Transverse colon (tissue), 4 donors: ENCODE data around the gene UTP14A. TPM values are rescaled to one million over a fixed set of nuclear protein-coding genes. Genes with fewer than 3 reads are reported as not detected.

Experiments
- DNase-seq: peaks from one replicate; pipeline ENCODE4 v3.0.0-alpha.2; 2019
- H3K27ac ChIP-seq, 4 donors: fragments of 200-600 bp; sonication (generic); 2 replicates each; pipeline ENCODE4 v1.5.1; 2016 to 2018; ENCODE audit warnings: inconsistent platforms in 4 of 4
- H3K27me3 ChIP-seq: fragments of 200-600 bp; sonication (generic); 2 replicates; pipeline ENCODE4 v1.5.1; 2017; ENCODE audit warnings: inconsistent platforms
- H3K36me3 ChIP-seq, 4 donors: fragments of 200-600 bp; sonication (generic); 2 replicates each; pipeline ENCODE4 v1.5.1; 2017 to 2019; ENCODE audit warnings: inconsistent platforms in 4 of 4
- H3K4me1 ChIP-seq, 4 donors: fragments of 200-600 bp; sonication (generic); 2 replicates each; pipeline ENCODE4 v1.5.1; 2017 to 2020; ENCODE audit warnings: inconsistent platforms in 4 of 4
- H3K4me3 ChIP-seq, 4 donors: fragments of 200-600 bp; sonication (generic); 1 replicate in 1 of 4; 2 replicates in 3 of 4; pipeline versions ENCODE4 v1.5.1 to v1.6.1; 2017 to 2019; ENCODE audit warnings: inconsistent platforms in 4 of 4
- H3K9me3 ChIP-seq, 2 donors: fragments of 200-600 bp; sonication (generic); 2 replicates each; pipeline ENCODE4 v1.5.1; 2017 to 2019; ENCODE audit warnings: inconsistent platforms in 2 of 2
- EP300 ChIP-seq: sonication (generic); formaldehyde crosslinking; IDR thresholded peaks from one replicate; pipeline ENCODE4 v1.6.1; 2017; ENCODE audit warnings: antibody characterized with exemption, low read depth
- POLR2A ChIP-seq: fragments of 450-650 bp; IDR thresholded peaks from one replicate; pipeline ENCODE4 v1.6.1; 2016; ENCODE audit warnings: antibody characterized with exemption, mild to moderate bottlenecking, moderate library complexity
- POLR2AphosphoS5 ChIP-seq, 3 donors: sonication (generic); formaldehyde crosslinking; IDR thresholded peaks; one replicate each; pipeline ENCODE4 v1.6.1; 2016; ENCODE audit warnings: antibody characterized with exemption in 3 of 3
- WGBS, 2 donors: methylation state at CpG; one replicate each; pipeline ENCODE4 v1.1.5; 2018; ENCODE audit warnings: low coverage in 1 of 2; 5-methylcytosine and 5-hydroxymethylcytosine counted together
- in situ Hi-C, 4 donors: fragments of 200-750 bp; cut with MboI; loops; one replicate each; pipeline versions ENCODE4 v1.15.0 to v1.15.1; 2017; ENCODE audit warnings: low sequenced_read_pairs in 3 of 4, low pct_ligation_motif_present in 1 of 4, low pct_unique_long_range_greater_than_20kb in 1 of 4
- intact Hi-C: fragments of 100-400 bp; cut with DNase I; formaldehyde crosslinking; loops from one replicate; pipeline ENCODE4 v1.15.1; 2023; ENCODE audit warnings: low total_unique reads
- total RNA-seq, 4 donors: library from RNA; depleted of rRNA; stranded (reverse); fragments of >200 nt; gene quantifications; one replicate each; pipeline ENCODE4 v1.1.0, GENCODE V29; 2016
- TF ChIP-seq, protein P1 (sequence below), 5 experiments: fragments of 200-600 bp in 3 of 5; fragments of 450-650 bp in 2 of 5; sonication (generic) in 3 of 5; IDR thresholded peaks; 1 replicate in 2 of 5; 2 replicates in 3 of 5; pipeline ENCODE4 v1.5.1; 2016 to 2017; ENCODE audit warnings: antibody characterized with exemption in 5 of 5, inconsistent platforms in 3 of 5, mild to moderate bottlenecking in 2 of 5, moderate library complexity in 1 of 5

Gene UTP14A
- total RNA-seq, 4 donors from 2014 or later: 7.2 to 14.7 (median 11.4) TPM

DNA sequence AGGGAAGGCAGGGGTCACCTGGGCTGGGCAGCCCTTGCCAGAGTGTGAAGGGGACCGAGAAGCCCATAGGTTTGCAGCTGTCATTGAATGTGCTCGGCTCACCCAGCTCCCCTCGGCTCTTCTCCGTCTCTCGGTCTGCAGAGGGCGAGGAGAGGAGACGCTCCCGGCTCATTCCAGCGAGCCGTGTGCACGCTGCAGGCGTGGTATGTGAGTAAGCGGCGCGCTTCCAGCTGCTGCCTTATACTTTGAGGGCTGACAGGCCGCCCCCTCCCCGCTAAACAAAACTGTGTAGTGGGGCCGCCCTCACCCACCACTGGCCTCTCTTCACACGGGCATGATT, 53.5 kb downstream of the UTP14A start:
- WGBS, 2 donors: 39% methylated on average over 19 of the region's 19 CpGs; no CpG with 5 or more reads in 1 of the 2 donors
- no peak overlapping the region for H3K27ac ChIP-seq
- TF ChIP-seq POLR2A: no peak
- TF ChIP-seq POLR2AphosphoS5 (IDR thresholded peaks at IDR 0.05): no peak
- TF ChIP-seq, protein P1, sequence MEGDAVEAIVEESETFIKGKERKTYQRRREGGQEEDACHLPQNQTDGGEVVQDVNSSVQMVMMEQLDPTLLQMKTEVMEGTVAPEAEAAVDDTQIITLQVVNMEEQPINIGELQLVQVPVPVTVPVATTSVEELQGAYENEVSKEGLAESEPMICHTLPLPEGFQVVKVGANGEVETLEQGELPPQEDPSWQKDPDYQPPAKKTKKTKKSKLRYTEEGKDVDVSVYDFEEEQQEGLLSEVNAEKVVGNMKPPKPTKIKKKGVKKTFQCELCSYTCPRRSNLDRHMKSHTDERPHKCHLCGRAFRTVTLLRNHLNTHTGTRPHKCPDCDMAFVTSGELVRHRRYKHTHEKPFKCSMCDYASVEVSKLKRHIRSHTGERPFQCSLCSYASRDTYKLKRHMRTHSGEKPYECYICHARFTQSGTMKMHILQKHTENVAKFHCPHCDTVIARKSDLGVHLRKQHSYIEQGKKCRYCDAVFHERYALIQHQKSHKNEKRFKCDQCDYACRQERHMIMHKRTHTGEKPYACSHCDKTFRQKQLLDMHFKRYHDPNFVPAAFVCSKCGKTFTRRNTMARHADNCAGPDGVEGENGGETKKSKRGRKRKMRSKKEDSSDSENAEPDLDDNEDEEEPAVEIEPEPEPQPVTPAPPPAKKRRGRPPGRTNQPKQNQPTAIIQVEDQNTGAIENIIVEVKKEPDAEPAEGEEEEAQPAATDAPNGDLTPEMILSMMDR (IDR thresholded peaks at IDR 0.05): no peak
- TF ChIP-seq EP300: no peak

DNA sequence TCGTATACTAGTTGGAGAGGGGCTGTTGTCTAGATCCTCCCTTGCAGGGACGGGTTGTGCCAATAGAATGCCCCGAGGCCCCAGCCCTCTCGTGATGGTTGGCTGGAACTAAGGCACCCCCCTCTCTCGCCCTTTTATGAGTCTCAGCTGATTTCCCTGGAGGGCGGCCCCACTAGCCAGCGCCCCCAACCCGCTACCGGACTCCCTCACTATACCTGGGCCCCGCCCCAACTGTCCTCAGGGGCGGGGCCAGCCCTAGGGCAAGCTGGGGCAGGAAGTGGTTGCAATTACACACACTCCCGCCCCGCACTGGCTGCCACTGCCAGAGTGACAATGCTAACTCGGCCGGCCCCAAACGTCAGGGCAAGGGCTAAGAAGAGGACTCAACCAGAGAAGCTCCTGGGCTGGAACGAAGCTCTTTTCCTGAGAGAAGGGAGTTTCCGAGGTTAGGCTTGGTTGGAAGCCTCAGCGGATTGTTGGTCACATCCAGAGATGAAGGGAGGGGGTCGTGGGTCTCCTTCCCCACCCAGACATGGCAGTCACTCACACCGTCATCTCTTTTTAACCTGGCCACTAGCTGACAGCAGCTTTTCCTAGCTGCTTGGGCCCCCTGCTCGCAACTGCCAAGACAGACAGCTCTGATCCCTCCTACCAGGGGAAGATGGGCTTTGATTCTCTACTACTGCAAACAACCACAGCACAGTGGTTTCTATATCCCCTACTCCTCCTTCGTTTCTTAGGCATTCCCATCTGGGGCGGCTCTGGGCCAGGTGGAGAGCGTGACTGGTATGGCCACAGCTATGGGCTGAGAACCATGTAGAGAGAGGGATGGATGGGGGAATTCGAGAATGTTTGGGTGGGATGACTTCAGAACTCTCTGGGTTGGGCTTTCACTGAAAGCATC, 55.5 kb downstream of the UTP14A start:
- in situ Hi-C loops: no loop called here
- Histone ChIP-seq H3K4me1 (peaks cover 0 to 21% (median 3%) of the 10 kb centered on the region in 4 donors), H3K27ac (peak overlapping the region; percentile 39 to 65 (median 55)), H3K27me3 (no peaks in the 10 kb centered on the region), H3K36me3 (no peaks in the 10 kb centered on the region), H3K4me3 (peak overlapping the region in 3 of 4 donors; percentile 12 to 36 (median 22)), H3K9me3 (no peaks in the 10 kb centered on the region)
- WGBS, 2 donors: 47% methylated on average over 26 of the region's 26 CpGs; no CpG with 5 or more reads in 1 of the 2 donors
- DNase-seq: peak; percentile 85
- TF ChIP-seq, protein P1 (IDR thresholded peaks at IDR 0.05): no peak
- peak in 2 of 3 donors; percentile 65 to 68 for TF ChIP-seq POLR2AphosphoS5 (IDR thresholded peaks at IDR 0.05)
- TF ChIP-seq POLR2A: peak; percentile 65
- TF ChIP-seq EP300: no peak
- intact Hi-C loops: no loop called here

More for the DNA sequence above, 53.5 kb downstream of the UTP14A start:
- H3K36me3 ChIP-seq: no peaks in the 10 kb centered on the region
- no peaks in the 10 kb centered on the region for H3K27me3 ChIP-seq
- H3K9me3 ChIP-seq: no peaks in the 10 kb centered on the region
- peaks cover 0 to 21% (median 3%) of the 10 kb centered on the region in 4 donors for H3K4me1 ChIP-seq
- in situ Hi-C loops (no loop called here), intact Hi-C loops (no loop called here)
- peak; percentile 28 for DNase-seq
- no peak overlapping the region for H3K4me3 ChIP-seq

DNA sequence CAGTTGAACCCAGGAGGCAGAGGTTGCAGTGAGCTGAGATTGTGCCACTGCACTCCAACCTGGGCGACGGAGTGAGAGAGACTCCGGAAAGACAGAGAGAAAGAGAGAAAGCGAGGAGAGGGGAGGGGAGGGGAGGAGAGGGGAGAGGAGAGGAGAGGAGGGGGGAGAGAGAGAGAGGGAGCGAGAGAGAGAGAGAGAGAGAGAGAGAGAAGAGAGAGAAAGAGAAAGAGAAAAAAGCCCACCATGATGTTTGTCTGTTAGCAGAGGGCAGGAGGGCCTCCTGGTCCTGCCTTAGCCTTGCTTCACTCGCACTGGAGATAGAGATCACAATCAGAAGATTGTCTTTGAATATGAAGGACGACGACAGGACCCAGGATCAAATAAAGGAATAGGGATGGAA, 57.8 kb downstream of the UTP14A start:
- no peak for DNase-seq

DNA sequence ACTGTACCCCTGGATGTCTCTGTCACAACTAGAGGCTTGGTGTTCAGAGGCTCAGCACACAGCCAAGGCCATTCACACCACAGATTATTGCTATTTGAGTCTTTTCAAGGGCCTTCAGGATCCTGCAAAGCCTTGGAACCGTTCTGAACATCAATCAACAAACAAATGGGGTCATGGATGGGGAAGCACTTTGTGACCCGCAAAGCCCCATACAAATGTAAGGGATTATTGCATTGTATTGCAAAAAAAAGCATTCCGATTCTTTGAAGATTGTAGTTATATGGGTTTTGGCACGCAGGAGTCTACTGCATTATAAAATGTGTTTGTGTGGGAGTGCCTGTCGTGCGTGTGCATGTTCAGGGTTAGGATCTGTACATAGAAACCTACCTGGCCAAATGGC, 59.2 kb downstream of the UTP14A start:
- Histone ChIP-seq H3K36me3 (no peaks in the 10 kb centered on the region), H3K9me3 (no peaks in the 10 kb centered on the region), H3K27ac (no peak overlapping the region), H3K4me3 (no peak overlapping the region), H3K4me1 (peaks cover 0 to 7% (median 1%) of the 10 kb centered on the region in 4 donors), H3K27me3 (no peaks in the 10 kb centered on the region)
- in situ Hi-C loops: no loop called here
- intact Hi-C loops: no loop called here
- no peak for DNase-seq
- TF ChIP-seq EP300: no peak
- WGBS, 2 donors: 81% methylated on average over 6 of the region's 6 CpGs; no CpG with 5 or more reads in 1 of the 2 donors

More for the DNA sequence above, 57.8 kb downstream of the UTP14A start:
- Histone ChIP-seq H3K4me1 (peaks cover 0 to 14% (median 1%) of the 10 kb centered on the region in 4 donors), H3K27ac (no peak overlapping the region), H3K9me3 (no peaks in the 10 kb centered on the region), H3K4me3 (no peak overlapping the region), H3K36me3 (no peaks in the 10 kb centered on the region), H3K27me3 (no peaks in the 10 kb centered on the region)
- in situ Hi-C loops (no loop called here), intact Hi-C loops (no loop called here)
- TF ChIP-seq EP300: no peak
- TF ChIP-seq POLR2AphosphoS5 (IDR thresholded peaks at IDR 0.05): no peak
- TF ChIP-seq POLR2A: no peak
- 73 to 78% methylated on average over 2 to 8 of the region's 8 CpGs for WGBS, 2 donors

DNA sequence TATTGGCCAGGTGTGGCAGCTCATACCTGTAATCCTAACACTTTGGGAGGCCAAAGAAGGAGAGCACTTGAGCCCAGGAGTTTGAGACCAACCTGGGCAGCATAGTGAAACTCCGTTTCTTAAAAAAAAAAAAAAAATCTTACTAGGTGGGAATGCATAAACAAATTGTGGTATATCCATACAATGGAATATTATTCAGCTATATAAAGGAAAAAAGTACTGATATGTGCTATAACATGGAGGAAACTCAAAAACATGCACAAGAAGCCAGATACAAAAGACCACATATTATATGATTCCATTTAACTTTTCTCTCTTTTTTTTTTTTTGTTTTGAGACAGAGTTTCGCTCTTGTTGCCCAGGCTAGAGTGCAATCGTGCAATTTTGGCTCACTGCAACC, 63.0 kb downstream of the UTP14A start:
- intact Hi-C loops: no loop called here
- no peak overlapping the region for H3K27ac ChIP-seq
- in situ Hi-C loops: no loop called here
- H3K9me3 ChIP-seq: no peaks in the 10 kb centered on the region
- no peak overlapping the region for H3K4me3 ChIP-seq
- no peaks in the 10 kb centered on the region for H3K36me3 ChIP-seq
- no peak for DNase-seq
- 80 to 100% methylated on average over 1 to 3 of the region's 3 CpGs for WGBS, 2 donors
- no peak for TF ChIP-seq EP300
- H3K4me1 ChIP-seq: no peaks in the 10 kb centered on the region
- no peaks in the 10 kb centered on the region for H3K27me3 ChIP-seq
